ENCODE measurements around the gene AP5S1. TPM values are rescaled to one million over a fixed set of nuclear protein-coding genes. Genes with fewer than 3 reads are reported as not detected.
A peak's percentile ranks its signal among the peaks of the same experiment; 100 is the strongest.

Gene AP5S1
- total and polyA plus RNA-seq, 9 of the 15 experiments (the other 6 are each of a cell fraction or from before 2014, with no cell fraction given) = 2.6 to 8.8 (median 4.4) TPM

DNA sequence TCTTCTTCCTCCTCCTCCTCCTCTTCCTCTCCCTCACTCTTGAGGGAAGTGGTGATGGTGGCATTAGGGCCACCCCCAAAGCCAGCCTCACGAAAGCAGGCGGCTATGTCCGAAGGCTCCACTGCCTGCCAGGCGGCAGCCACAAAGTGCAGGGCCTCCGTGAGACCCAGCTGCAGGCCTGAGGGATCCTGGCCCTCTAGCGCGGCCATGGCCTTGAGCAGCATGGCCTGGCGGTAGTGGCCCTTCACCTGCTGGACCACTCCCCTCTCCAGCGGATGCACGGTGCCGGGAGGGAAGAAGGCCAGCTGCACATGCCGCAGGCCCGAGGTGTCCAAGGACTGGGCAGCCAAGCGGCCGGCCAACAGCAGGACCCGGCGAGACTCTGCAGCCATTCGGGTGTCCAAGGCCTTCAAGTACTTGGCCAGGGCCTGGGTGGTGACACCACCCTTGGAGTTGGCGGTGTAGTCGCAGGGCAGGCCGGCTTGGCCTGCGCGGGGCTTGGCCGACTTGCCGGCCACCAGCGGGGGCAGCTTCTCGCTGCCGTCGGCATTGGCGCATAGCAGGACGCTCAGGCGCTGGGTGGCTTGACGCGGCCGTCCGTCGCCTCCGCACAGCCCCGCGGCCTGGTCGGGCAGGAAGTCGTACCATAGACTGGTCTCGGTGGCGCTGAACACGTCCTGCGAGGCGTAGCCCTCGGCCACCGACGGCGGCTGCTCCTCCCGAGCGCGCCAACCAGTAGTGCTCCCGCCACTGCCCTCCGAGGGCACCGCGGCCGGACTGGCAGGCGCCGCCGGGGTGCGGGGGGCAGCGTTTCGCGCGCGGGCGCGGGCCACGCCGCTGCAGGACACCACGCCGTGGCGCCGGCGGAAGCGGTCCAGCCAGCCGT, 34.9 kb upstream of the AP5S1 start (continued):
- TF ChIP-seq ELF1 (tag; IDR thresholded peaks at IDR 0.05) = no peak
- TF ChIP-seq, protein P1, sequence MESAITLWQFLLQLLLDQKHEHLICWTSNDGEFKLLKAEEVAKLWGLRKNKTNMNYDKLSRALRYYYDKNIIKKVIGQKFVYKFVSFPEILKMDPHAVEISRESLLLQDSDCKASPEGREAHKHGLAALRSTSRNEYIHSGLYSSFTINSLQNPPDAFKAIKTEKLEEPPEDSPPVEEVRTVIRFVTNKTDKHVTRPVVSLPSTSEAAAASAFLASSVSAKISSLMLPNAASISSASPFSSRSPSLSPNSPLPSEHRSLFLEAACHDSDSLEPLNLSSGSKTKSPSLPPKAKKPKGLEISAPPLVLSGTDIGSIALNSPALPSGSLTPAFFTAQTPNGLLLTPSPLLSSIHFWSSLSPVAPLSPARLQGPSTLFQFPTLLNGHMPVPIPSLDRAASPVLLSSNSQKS (CRISPR knock-in tag; IDR thresholded peaks at IDR 0.05) = no peak
- peak; percentile 84 for TF ChIP-seq RBBP5 (IDR thresholded peaks at IDR 0.05; ENCODE audit: borderline replicate concordance, insufficient read depth, low read length, poor library complexity, severe bottlenecking)
- TF ChIP-seq ZNF282 (CRISPR knock-in tag; IDR thresholded peaks at IDR 0.05) = peak; percentile 48; the same call in 1 of the 2 replicates
- peak; percentile 74 for TF ChIP-seq ZFX (CRISPR knock-in tag; IDR thresholded peaks at IDR 0.05)
- TF ChIP-seq, protein P2, sequence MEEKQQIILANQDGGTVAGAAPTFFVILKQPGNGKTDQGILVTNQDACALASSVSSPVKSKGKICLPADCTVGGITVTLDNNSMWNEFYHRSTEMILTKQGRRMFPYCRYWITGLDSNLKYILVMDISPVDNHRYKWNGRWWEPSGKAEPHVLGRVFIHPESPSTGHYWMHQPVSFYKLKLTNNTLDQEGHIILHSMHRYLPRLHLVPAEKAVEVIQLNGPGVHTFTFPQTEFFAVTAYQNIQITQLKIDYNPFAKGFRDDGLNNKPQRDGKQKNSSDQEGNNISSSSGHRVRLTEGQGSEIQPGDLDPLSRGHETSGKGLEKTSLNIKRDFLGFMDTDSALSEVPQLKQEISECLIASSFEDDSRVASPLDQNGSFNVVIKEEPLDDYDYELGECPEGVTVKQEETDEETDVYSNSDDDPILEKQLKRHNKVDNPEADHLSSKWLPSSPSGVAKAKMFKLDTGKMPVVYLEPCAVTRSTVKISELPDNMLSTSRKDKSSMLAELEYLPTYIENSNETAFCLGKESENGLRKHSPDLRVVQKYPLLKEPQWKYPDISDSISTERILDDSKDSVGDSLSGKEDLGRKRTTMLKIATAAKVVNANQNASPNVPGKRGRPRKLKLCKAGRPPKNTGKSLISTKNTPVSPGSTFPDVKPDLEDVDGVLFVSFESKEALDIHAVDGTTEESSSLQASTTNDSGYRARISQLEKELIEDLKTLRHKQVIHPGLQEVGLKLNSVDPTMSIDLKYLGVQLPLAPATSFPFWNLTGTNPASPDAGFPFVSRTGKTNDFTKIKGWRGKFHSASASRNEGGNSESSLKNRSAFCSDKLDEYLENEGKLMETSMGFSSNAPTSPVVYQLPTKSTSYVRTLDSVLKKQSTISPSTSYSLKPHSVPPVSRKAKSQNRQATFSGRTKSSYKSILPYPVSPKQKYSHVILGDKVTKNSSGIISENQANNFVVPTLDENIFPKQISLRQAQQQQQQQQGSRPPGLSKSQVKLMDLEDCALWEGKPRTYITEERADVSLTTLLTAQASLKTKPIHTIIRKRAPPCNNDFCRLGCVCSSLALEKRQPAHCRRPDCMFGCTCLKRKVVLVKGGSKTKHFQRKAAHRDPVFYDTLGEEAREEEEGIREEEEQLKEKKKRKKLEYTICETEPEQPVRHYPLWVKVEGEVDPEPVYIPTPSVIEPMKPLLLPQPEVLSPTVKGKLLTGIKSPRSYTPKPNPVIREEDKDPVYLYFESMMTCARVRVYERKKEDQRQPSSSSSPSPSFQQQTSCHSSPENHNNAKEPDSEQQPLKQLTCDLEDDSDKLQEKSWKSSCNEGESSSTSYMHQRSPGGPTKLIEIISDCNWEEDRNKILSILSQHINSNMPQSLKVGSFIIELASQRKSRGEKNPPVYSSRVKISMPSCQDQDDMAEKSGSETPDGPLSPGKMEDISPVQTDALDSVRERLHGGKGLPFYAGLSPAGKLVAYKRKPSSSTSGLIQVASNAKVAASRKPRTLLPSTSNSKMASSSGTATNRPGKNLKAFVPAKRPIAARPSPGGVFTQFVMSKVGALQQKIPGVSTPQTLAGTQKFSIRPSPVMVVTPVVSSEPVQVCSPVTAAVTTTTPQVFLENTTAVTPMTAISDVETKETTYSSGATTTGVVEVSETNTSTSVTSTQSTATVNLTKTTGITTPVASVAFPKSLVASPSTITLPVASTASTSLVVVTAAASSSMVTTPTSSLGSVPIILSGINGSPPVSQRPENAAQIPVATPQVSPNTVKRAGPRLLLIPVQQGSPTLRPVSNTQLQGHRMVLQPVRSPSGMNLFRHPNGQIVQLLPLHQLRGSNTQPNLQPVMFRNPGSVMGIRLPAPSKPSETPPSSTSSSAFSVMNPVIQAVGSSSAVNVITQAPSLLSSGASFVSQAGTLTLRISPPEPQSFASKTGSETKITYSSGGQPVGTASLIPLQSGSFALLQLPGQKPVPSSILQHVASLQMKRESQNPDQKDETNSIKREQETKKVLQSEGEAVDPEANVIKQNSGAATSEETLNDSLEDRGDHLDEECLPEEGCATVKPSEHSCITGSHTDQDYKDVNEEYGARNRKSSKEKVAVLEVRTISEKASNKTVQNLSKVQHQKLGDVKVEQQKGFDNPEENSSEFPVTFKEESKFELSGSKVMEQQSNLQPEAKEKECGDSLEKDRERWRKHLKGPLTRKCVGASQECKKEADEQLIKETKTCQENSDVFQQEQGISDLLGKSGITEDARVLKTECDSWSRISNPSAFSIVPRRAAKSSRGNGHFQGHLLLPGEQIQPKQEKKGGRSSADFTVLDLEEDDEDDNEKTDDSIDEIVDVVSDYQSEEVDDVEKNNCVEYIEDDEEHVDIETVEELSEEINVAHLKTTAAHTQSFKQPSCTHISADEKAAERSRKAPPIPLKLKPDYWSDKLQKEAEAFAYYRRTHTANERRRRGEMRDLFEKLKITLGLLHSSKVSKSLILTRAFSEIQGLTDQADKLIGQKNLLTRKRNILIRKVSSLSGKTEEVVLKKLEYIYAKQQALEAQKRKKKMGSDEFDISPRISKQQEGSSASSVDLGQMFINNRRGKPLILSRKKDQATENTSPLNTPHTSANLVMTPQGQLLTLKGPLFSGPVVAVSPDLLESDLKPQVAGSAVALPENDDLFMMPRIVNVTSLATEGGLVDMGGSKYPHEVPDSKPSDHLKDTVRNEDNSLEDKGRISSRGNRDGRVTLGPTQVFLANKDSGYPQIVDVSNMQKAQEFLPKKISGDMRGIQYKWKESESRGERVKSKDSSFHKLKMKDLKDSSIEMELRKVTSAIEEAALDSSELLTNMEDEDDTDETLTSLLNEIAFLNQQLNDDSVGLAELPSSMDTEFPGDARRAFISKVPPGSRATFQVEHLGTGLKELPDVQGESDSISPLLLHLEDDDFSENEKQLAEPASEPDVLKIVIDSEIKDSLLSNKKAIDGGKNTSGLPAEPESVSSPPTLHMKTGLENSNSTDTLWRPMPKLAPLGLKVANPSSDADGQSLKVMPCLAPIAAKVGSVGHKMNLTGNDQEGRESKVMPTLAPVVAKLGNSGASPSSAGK (IDR thresholded peaks at IDR 0.05) = peak; percentile 19; the same call in 1 of the 2 replicates
- TF ChIP-seq ADNP (tag; IDR thresholded peaks at IDR 0.05) = no peak
- TF ChIP-seq NFE2L1 (tag; IDR thresholded peaks at IDR 0.05; ENCODE audit: borderline replicate concordance, low read depth) = no peak
- no peak for TF ChIP-seq RBM17 (IDR thresholded peaks at IDR 0.05; ENCODE audit: borderline replicate concordance, low read depth, low read length)
- TF ChIP-seq SAFB (IDR thresholded peaks at IDR 0.05; ENCODE audit: borderline replicate concordance, low read depth, low read length) = 0 out of 2 replicates have a peak, but pooled peaks have one; percentile 11

Measured in K562 (cell line).